Adipocyte (in vitro differentiated cells): ENCODE measurements around the gene SEMA3C.
A peak's percentile ranks its signal among the peaks of the same experiment; 100 is the strongest.

ENCODE experiments used
- DNase-seq: peaks from one replicate; pipeline ENCODE4 v3.0.0-alpha.2; 2015; ENCODE audit warnings: low read depth
- H3K27me3 ChIP-seq: replicated peaks from 2 replicates; pipeline ENCODE4 v1.7.0; 2013; ENCODE audit warnings: mild to moderate bottlenecking, low read length, moderate library complexity; ENCODE audit not compliant: control insufficient read depth, insufficient read depth
- H3K36me3 ChIP-seq: 2 replicates; pipeline ENCODE4 v1.7.0; 2013; ENCODE audit warnings: low read length, mild to moderate bottlenecking, moderate library complexity; ENCODE audit not compliant: control insufficient read depth, insufficient read depth, severe bottlenecking
- H3K4me1 ChIP-seq: 2 replicates; pipeline ENCODE4 v1.7.0; 2013; ENCODE audit warnings: mild to moderate bottlenecking, low read length, moderate library complexity; ENCODE audit not compliant: control insufficient read depth, insufficient read depth
- H3K4me3 ChIP-seq: 2 replicates; pipeline ENCODE4 v1.7.0; 2013; ENCODE audit warnings: mild to moderate bottlenecking, low read length, moderate library complexity
- H3K9ac ChIP-seq: 2 replicates; pipeline ENCODE4 v1.7.0; 2013; ENCODE audit warnings: mild to moderate bottlenecking, low read length, moderate library complexity
- H3K9me3 ChIP-seq: 2 replicates; pipeline ENCODE4 v1.7.0; 2013; ENCODE audit warnings: mild to moderate bottlenecking, low read length, moderate library complexity; ENCODE audit not compliant: control insufficient read depth

SEMA3C gene

DNA sequence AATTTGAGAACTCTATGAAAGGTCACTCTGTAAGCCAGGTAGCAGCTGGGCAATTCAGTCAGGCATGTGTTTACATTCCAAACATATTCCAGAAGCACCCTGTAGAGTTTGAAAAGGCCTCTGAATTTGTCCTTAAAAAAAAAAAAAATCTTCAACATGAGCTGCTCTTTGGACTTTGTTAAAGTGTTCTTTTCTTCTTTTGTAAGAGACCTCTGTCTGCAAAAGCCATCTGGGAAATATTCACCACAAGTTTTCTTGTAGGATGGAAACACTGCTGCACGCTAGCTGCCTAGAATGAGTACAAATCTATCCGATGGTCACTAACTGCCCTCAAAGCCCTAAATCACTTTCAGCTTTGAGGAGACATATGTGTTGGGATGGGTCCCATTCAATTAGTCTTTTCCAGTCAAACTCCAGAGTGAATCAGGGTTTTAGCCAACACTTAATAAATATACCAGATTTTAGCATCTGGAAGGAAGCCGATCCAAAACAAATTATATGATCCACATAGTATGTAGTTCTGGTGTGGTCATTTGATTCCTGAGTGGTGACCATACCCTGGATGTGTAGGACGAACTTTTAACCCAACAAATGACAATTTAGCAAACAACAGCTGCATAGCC is 194.5 kb downstream of the SEMA3C start:
- peak; percentile 41 for DNase-seq
- Histone ChIP-seq H3K27me3 (no peaks in the 10 kb centered on the region), H3K4me1 (peaks cover 56% of the 10 kb centered on the region), H3K9me3 (no peaks in the 10 kb centered on the region), H3K4me3 (peak overlapping the region; percentile 25), H3K9ac (peak overlapping the region; percentile 44), H3K36me3 (no peaks in the 10 kb centered on the region)

DNA sequence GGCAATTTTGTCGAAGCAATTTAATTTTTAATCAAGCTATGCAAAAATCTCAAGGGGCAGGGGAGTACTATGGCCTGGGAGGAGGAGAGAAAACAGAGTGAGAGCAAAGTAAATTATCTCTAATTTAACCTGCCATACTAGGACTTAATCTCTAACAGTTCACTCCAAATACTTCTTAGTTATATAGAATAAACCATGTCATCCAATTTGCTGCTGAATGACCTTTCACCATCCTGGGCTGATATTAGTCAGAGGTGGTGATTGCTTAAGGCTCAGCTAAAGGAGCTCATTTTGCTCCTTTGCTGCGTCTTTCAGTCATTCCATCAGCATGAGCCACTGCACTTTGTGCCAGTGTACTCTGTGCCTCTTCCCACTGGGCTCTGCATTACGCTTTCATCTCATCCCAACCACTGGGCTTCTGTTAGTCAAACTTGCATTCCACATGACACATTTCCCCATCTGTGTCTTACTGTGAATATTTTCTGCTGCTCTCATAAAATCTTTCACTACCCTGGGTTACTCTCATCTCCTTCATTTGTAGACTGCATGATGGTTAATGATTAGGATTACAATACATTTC is 196.1 kb downstream of the SEMA3C start:
- Histone ChIP-seq H3K9me3 (no peaks in the 10 kb centered on the region), H3K27me3 (no peaks in the 10 kb centered on the region), H3K9ac (peak overlapping the region; percentile 85), H3K4me3 (peak overlapping the region; percentile 60), H3K36me3 (no peaks in the 10 kb centered on the region), H3K4me1 (peaks cover 52% of the 10 kb centered on the region)
- peak; percentile 96 for DNase-seq

DNA sequence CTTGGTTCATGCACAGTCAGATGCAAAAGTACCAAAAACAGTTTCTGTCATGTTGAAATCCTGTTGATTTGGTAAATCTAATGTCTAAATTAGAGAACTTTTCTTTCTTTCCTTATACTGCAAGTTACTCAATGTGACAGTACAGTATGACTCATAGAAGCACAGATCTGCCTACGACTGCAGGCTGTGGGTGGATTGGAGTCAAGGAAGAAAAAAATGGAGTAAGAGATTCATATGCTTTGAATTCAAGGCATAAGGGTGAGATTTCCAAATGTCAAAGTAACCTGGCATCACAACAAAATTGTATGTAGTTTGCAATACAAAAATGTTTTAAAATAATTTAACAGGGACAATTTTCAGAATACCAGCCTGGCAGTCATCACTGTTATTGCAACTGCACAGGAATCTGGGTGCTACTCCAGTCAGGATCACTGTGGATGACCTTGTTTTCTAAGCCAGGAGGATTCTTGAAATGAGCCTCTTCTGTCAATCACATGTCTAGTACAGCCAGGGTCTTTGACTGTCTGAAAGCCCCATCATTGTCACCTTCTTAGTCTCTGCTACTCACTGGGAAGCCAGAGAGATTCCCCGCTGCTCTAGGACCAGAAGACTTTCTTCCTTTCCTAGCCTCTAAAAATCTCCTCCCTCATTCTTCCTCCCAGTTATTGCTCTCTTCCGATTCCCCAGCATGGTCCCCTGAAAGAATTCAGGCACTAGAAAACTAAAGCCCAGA is 196.8 kb downstream of the SEMA3C start:
- Histone ChIP-seq H3K27me3 (no peaks in the 10 kb centered on the region), H3K4me3 (peak overlapping the region; percentile 60), H3K9ac (peak overlapping the region; percentile 85), H3K9me3 (no peaks in the 10 kb centered on the region), H3K36me3 (no peaks in the 10 kb centered on the region), H3K4me1 (peaks cover 52% of the 10 kb centered on the region)
- DNase-seq, result peak; percentile 93

DNA sequence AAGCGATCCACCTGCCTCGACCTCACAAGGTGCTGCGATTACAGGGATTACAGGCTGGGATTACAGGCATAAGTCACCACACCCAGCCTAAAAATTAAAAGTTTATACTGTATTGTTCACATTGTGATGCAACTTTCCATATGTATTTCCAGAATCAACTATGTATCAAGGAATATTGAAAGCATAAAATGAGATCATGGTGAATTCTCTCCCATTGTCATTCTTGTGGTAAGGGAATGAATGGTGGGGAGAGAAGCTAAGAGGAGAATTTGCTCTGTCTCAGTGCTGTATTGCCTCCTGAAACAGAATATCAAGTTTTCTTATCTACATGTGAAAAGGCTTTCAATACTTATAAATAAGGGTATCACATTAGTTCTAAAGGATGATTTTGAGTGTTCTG is 198.7 kb downstream of the SEMA3C start:
- Histone ChIP-seq H3K9ac (no peak overlapping the region), H3K36me3 (no peaks in the 10 kb centered on the region), H3K4me3 (no peak overlapping the region), H3K4me1 (peaks cover 37% of the 10 kb centered on the region), H3K27me3 (no peaks in the 10 kb centered on the region), H3K9me3 (no peaks in the 10 kb centered on the region)
- peak; percentile 4 for DNase-seq

DNA sequence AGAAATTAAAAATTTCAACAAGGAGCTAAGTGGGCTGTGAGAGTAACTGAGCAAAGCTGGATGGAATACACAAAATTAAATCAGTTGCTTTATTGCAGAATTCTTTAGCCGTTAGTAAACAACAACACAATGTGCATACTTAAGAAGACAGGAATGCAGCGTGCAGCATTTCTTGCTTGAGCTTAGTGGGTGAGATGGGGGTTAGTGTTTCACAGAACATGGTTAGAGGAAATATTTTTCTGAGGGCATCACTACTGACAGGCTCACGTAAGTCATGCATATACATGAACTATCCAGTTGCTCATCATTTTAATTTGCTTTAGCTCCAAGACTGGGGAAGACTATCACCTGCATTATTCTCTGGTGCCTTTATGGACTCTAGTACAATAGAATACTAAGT is 199.6 kb downstream of the SEMA3C start:
- Histone ChIP-seq H3K9ac (no peak overlapping the region), H3K27me3 (no peaks in the 10 kb centered on the region), H3K36me3 (no peaks in the 10 kb centered on the region), H3K9me3 (no peaks in the 10 kb centered on the region), H3K4me3 (no peak overlapping the region), H3K4me1 (peaks cover 28% of the 10 kb centered on the region)
- peak; percentile 68 for DNase-seq

DNA sequence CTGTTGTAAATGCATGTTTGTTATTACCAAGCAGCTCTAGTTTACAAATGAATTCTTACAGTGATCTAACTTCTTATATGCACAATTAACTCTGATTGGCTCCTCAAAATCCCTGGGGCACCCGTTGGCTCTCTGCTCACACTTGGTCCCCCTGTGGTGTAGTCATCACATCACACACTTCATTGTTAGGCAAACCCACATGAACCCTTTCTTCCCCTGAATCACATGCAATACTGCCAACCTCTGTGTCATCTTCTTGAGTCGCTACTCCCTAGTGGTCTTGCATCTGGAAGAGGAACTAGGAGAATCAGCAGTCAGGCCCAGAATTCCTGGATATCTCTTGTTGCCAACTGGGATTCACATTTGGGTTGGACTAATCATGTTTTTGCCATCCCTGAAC is 207.3 kb downstream of the SEMA3C start:
- Histone ChIP-seq H3K4me1 (peaks cover 10% of the 10 kb centered on the region), H3K4me3 (peak overlapping the region; percentile 36), H3K36me3 (no peaks in the 10 kb centered on the region)

DNA sequence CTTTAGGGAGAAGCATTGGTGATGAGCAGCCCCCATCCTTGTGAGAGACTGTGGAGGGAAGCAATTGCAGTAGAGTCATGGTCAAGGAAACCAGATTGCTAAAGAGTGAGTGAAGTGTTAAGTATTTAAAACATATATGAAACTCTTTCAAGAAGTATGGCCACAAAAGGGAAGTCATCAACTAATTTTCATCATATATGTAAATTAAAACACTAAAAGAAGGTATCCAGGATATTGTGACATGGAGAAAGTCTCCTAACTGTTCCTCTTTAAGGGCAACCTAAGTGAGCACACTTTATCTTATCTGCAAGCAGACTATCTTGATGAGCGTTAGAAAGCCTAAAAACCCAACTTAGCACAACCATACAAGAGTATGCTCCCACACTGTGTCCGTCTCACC is 210.7 kb downstream of the SEMA3C start:
- no peaks in the 10 kb centered on the region for H3K36me3 ChIP-seq
- H3K9ac ChIP-seq, result no peak overlapping the region
- no peak for DNase-seq
- no peaks in the 10 kb centered on the region for H3K27me3 ChIP-seq
- H3K9me3 ChIP-seq, result no peaks in the 10 kb centered on the region
- H3K4me1 ChIP-seq, result peaks cover 15% of the 10 kb centered on the region
- no peak overlapping the region for H3K4me3 ChIP-seq

More for the DNA sequence above, 207.3 kb downstream of the SEMA3C start:
- H3K9ac ChIP-seq, result no peak overlapping the region
- DNase-seq, result no peak
- H3K27me3 ChIP-seq, result no peaks in the 10 kb centered on the region
- H3K9me3 ChIP-seq, result no peaks in the 10 kb centered on the region

DNA sequence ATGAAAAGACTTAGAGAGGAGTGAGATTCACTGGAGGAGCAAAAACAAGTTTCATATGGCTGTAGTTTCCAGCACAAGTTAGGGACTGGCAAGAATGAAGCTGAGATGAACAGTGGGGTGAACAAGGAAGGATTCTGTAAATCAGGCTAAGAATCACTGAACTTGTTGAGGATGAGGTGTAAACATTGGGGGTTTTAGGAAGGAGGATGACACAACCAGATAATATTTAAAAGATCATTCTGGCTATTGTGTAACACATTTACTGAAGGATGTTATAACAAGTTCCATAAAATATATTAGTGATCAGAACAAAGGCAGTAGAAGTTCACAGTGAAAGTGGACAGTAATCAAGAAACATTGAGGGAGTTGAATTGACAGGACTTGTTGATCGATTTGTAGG is 211.5 kb downstream of the SEMA3C start:
- Histone ChIP-seq H3K4me1 (peaks cover 17% of the 10 kb centered on the region), H3K9me3 (no peaks in the 10 kb centered on the region), H3K36me3 (no peaks in the 10 kb centered on the region), H3K27me3 (no peaks in the 10 kb centered on the region), H3K4me3 (no peak overlapping the region), H3K9ac (no peak overlapping the region)
- DNase-seq, result no peak

DNA sequence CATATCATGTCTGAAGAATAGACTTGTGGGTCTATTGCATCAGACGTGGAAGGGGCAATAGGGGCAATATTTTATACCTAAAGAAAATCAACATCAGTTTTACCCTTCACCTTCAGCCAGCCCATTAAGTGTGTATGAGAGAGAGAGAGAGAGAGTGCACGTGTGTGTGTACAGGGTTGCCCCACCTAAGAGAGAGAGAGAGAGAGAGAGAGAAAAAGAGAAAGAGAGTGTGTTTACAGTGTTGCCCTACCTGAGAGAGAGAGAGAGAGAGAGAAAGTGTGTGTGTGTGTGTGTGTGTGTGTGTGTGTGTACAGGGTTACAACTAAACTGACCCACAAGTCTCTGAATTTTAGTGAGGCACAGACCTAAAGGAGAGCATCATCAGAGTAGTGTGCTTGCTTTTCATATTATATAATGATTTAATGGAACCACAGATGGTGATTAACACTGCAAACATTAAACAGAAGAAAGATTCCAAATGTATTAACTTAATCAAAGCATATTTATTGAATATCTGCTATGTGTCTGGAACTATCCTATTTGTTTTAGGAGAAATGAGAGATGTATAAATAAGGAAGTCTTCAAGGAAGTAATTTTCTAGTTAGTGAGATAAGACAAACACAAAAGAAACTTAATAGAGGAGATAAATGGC is 213.6 kb downstream of the SEMA3C start:
- no peak overlapping the region for H3K4me3 ChIP-seq
- H3K9me3 ChIP-seq, result no peaks in the 10 kb centered on the region
- H3K36me3 ChIP-seq, result no peaks in the 10 kb centered on the region
- H3K4me1 ChIP-seq, result peaks cover 10% of the 10 kb centered on the region
- DNase-seq, result no peak
- no peaks in the 10 kb centered on the region for H3K27me3 ChIP-seq
- H3K9ac ChIP-seq, result no peak overlapping the region

DNA sequence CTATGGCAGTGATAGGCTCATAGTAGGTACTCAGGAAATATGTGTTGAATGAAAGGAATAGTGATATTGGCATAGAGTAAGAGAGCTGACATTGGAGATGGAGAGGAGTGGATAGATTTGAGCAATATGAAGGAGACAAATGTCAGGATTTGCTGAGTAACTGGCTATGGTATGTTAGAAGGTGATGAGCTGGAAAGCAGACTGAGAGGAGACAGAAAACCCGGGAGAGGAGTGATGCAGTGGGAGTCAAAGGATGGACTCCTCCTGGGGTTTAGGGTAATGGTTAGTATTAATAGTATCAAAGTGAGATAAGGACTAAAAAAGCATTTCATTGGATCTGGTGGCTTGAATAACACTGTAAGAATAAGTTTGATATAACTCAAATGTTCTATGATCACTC is 215.6 kb downstream of the SEMA3C start:
- Histone ChIP-seq H3K36me3 (no peaks in the 10 kb centered on the region), H3K4me3 (no peak overlapping the region), H3K9me3 (no peaks in the 10 kb centered on the region), H3K27me3 (no peaks in the 10 kb centered on the region), H3K9ac (no peak overlapping the region), H3K4me1 (peaks cover 22% of the 10 kb centered on the region)
- DNase-seq, result peak; percentile 7

DNA sequence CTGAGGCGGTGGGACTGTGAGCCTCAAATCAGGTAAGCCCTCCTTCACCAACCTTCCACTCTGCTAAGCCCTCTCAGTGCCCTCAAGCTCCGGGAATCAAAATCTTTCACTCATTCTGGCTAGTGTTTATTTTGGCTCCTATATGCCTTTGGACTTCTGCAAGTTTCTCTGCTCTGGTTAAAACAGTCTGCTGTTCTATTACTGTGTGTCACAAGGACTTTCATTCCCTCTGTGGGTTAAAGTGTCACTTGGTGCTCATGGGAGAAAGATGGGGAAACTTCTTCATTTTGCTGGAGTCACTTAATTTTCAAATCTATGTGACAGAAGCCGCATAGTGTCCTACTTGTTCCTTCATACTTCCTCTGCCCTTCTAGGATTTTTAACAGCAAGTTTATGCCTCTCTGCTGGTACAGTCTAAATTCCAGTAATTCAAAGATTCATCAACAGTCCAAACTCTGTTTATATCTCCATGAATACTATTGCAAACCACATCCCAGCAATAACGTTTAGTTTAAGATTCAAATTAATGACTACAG is 219.1 kb downstream of the SEMA3C start:
- no peaks in the 10 kb centered on the region for H3K36me3 ChIP-seq
- H3K9me3 ChIP-seq, result peaks cover 4% of the 10 kb centered on the region
- no peak overlapping the region for H3K4me3 ChIP-seq
- peak; percentile 50 for DNase-seq
- H3K9ac ChIP-seq, result peak overlapping the region; percentile 52
- no peaks in the 10 kb centered on the region for H3K27me3 ChIP-seq
- peaks cover 25% of the 10 kb centered on the region for H3K4me1 ChIP-seq
